Endometrial microvascular endothelial cells (primary cell): ENCODE data around the gene OR2D2. TPM values are rescaled to one million over a fixed set of nuclear protein-coding genes. Genes with fewer than 3 reads are reported as not detected.
"Not testable (repeated sequence)": the region's sequence is repeated elsewhere in the genome, so short reads cannot be mapped to it uniquely, and the experiment has no call there.

Source experiments
- in situ Hi-C: cut with HindIII; loops from 2 replicates; pipeline ENCODE4 v1.10.0; 2017; ENCODE audit warnings: low sequenced_read_pairs, low pct_unique_long_range_greater_than_20kb; ENCODE audit errors: inconsistent ontology term
- total RNA-seq: library from RNA; depleted of rRNA; stranded (reverse); fragments of >200 nt; gene quantifications from one replicate; pipeline ENCODE4 v1.2.3, GENCODE V29; 2015; ENCODE audit errors: inconsistent ontology term

Gene OR2D2
- total RNA-seq: not detected

GRCh38 chr11:6892400-6892799 lies at the start of gene OR2D2:
TSS of gene OR2D2 (minus strand) at chr11:6892500. CDS start at chr11:6892500, 0 bp downstream.
- in situ Hi-C loops: no loop called here

GRCh38 chr11:6941970-6942369 lies 49.7 kb upstream of the OR2D2 start:
- in situ Hi-C loops: no loop called here

GRCh38 chr11:6932145-6932544 lies 39.8 kb upstream of the OR2D2 start:
- in situ Hi-C loops: no loop called here

GRCh38 chr11:6931146-6931713 lies 38.9 kb upstream of the OR2D2 start:
- in situ Hi-C loops: no loop called here

- in situ Hi-C loops: no loop called here
Observed at GRCh38 chr11:6928916-6929315, 36.6 kb upstream of the OR2D2 start.

- in situ Hi-C loops: no loop called here
Observed at GRCh38 chr11:6927030-6927617, 34.8 kb upstream of the OR2D2 start.

- in situ Hi-C loops: no loop called here
Observed at GRCh38 chr11:6926208-6927029, 34.1 kb upstream of the OR2D2 start, which contains the start of gene ZNF215. TSS of gene ZNF215 (plus strand) at chr11:6926426. CDS start at chr11:6932273, 5,847 bp downstream.

- in situ Hi-C loops: no loop called here
Observed at GRCh38 chr11:6925636-6926207, 33.4 kb upstream of the OR2D2 start.

- in situ Hi-C loops: no loop called here
Observed at GRCh38 chr11:6925007-6925577, 32.8 kb upstream of the OR2D2 start.

GRCh38 chr11:6920702-6921101 lies 28.4 kb upstream of the OR2D2 start, which contains the start of gene OR2D3:
TSS of gene OR2D3 (plus strand) at chr11:6921002. CDS start at chr11:6921002, 0 bp downstream.
- in situ Hi-C loops: no loop called here

- in situ Hi-C loops: no loop called here
Observed at GRCh38 chr11:6919698-6920097, 27.4 kb upstream of the OR2D2 start.

- in situ Hi-C loops: no loop called here
Observed at GRCh38 chr11:6911948-6912347, 19.6 kb upstream of the OR2D2 start.

- in situ Hi-C loops: no loop called here
Observed at GRCh38 chr11:6911378-6911777, 19.1 kb upstream of the OR2D2 start.

- in situ Hi-C loops: not testable (repeated sequence)
Observed at GRCh38 chr11:6904804-6905203, 12.5 kb upstream of the OR2D2 start.

GRCh38 chr11:6900327-6900999 lies 8.2 kb upstream of the OR2D2 start:
- in situ Hi-C loops: no loop called here

GRCh38 chr11:6898911-6899310 lies 6.6 kb upstream of the OR2D2 start:
- in situ Hi-C loops: no loop called here

- in situ Hi-C loops: no loop called here
Observed at GRCh38 chr11:6895010-6895409, 2.7 kb upstream of the OR2D2 start.

GRCh38 chr11:6894097-6894496 lies 1.8 kb upstream of the OR2D2 start:
- in situ Hi-C loops: no loop called here

GRCh38 chr11:6889835-6890234 lies 2.5 kb downstream of the OR2D2 start:
- in situ Hi-C loops: no loop called here
